IMR-90 (cell line): ENCODE measurements around the gene FRAS1. TPM values are rescaled to one million over a fixed set of nuclear protein-coding genes. Genes with fewer than 3 reads are reported as not detected.

ENCODE experiments used
- ATAC-seq: fragments of 200-7000 bp; cut with Tn5 transposase; 2 replicates; pipeline ENCODE4 v1.9.1; 2020; ENCODE audit warnings: low read depth, mild to moderate bottlenecking, moderate library complexity
- BruUV-seq: library from RNA; stranded (reverse); fragments of 400-500 nt; replicated peaks from 2 replicates; lab custom pipeline; 2021; lab: Mats Ljungman, UMichigan
- CTCF ChIA-PET: fragments of 300-600 bp; formaldehyde crosslinking; extraction: SDS; loops from one replicate; lab custom pipeline; 2021; ENCODE audit warnings: antibody characterized with exemption; lab: Yijun Ruan, JAX
- POLR2A ChIA-PET: fragments of 300-600 bp; sonication (Branson Sonifier 250); formaldehyde crosslinking; loops from one replicate; lab custom pipeline; 2022; ENCODE audit warnings: antibody characterized with exemption; ENCODE audit not compliant: unreplicated experiment; lab: Charles Lee
- DNase-seq: peaks from one replicate; pipeline ENCODE4 v3.0.0; 2013
- H2AFZ ChIP-seq: replicated peaks from 2 replicates; pipeline ENCODE3; 2013; ENCODE audit warnings: low read length, mild to moderate bottlenecking; ENCODE audit not compliant: poor library complexity
- H2AK5ac ChIP-seq: 2 replicates; pipeline ENCODE4 v1.6.1; 2013; ENCODE audit warnings: low read depth, low read length, inconsistent platforms
- H2AK9ac ChIP-seq: replicated peaks from 2 replicates; pipeline ENCODE3; 2013; ENCODE audit warnings: mild to moderate bottlenecking, low read depth, low read length, moderate library complexity; ENCODE audit not compliant: poor library complexity
- H2BK120ac ChIP-seq: 2 replicates; pipeline ENCODE4 v1.6.1; 2013; ENCODE audit warnings: low read depth, low read length, inconsistent platforms
- H2BK15ac ChIP-seq: 3 replicates; pipeline ENCODE4 v1.6.1; 2013; ENCODE audit warnings: low read depth, low read length, inconsistent platforms
- H2BK20ac ChIP-seq: 2 replicates; pipeline ENCODE4 v1.6.1; 2013; ENCODE audit warnings: low read depth, mild to moderate bottlenecking, inconsistent platforms, low read length, moderate library complexity
- H2BK5ac ChIP-seq: 2 replicates; pipeline ENCODE4 v1.6.1; 2013; ENCODE audit warnings: mild to moderate bottlenecking, low read depth, low read length, inconsistent platforms; ENCODE audit not compliant: poor library complexity, severe bottlenecking
- H3K14ac ChIP-seq: replicated peaks from 2 replicates; pipeline ENCODE4 v1.6.1; 2013; ENCODE audit warnings: low read depth, low read length, inconsistent platforms
- H3K18ac ChIP-seq: 2 replicates; pipeline ENCODE4 v1.6.1; 2013; ENCODE audit warnings: low read depth, low read length, control low read depth
- H3K23ac ChIP-seq: 2 replicates; pipeline ENCODE4 v1.6.1; 2013; ENCODE audit warnings: low read depth, low read length, inconsistent platforms
- H3K27ac ChIP-seq: 2 replicates; pipeline ENCODE4 v1.5.1; 2013; ENCODE audit warnings: mild to moderate bottlenecking, control low read depth, low read length; ENCODE audit not compliant: insufficient read depth
- H3K27me3 ChIP-seq: 2 replicates; pipeline ENCODE4 v1.6.1; 2013; ENCODE audit warnings: low read length; ENCODE audit not compliant: control insufficient read depth, insufficient read depth
- H3K36me3 ChIP-seq: 2 replicates; pipeline ENCODE4 v1.6.1; 2013; ENCODE audit warnings: low read length, mixed read lengths; ENCODE audit not compliant: control insufficient read depth, insufficient read depth
- H3K4ac ChIP-seq: 2 replicates; pipeline ENCODE4 v1.6.1; 2013; ENCODE audit warnings: low read depth, low read length, inconsistent platforms
- H3K4me1 ChIP-seq: 2 replicates; pipeline ENCODE4 v1.6.1; 2013; ENCODE audit warnings: low read length, mixed read lengths; ENCODE audit not compliant: control insufficient read depth, insufficient read depth
- H3K4me2 ChIP-seq: 2 replicates; pipeline ENCODE4 v1.6.1; 2013; ENCODE audit warnings: low read depth, mild to moderate bottlenecking, control low read depth, low read length, moderate library complexity
- H3K4me3 ChIP-seq: 2 replicates; pipeline ENCODE4 v1.5.1; 2013; ENCODE audit warnings: low read depth, mild to moderate bottlenecking, control low read depth, low read length, moderate library complexity; ENCODE audit not compliant: insufficient read depth
- H3K56ac ChIP-seq: 2 replicates; pipeline ENCODE4 v1.6.1; 2013; ENCODE audit warnings: low read length, inconsistent platforms; ENCODE audit not compliant: insufficient read depth; ENCODE audit errors: extremely low read depth
- H3K79me1 ChIP-seq, 2 experiments: 2 replicates each; pipeline ENCODE4 v1.6.1; 2013; ENCODE audit warnings: low read length in 2 of 2, inconsistent platforms in 1 of 2, low read depth in 1 of 2
- H3K9ac ChIP-seq: 2 replicates; pipeline ENCODE4 v1.6.1; 2013; ENCODE audit warnings: low read depth, low read length, control low read depth
- H3K9me1 ChIP-seq: 2 replicates; pipeline ENCODE4 v1.6.1; 2013; ENCODE audit warnings: low read length, inconsistent platforms; ENCODE audit not compliant: insufficient read depth
- H3K9me3 ChIP-seq: 2 replicates; pipeline ENCODE4 v1.6.1; 2013; ENCODE audit warnings: low read length; ENCODE audit not compliant: control insufficient read depth, insufficient read depth
- H4K20me1 ChIP-seq: 2 replicates; pipeline ENCODE4 v1.6.1; 2013; ENCODE audit warnings: low read length, inconsistent platforms; ENCODE audit not compliant: insufficient read depth
- H4K5ac ChIP-seq: 2 replicates; pipeline ENCODE4 v1.6.1; 2013; ENCODE audit warnings: mild to moderate bottlenecking, low read depth, low read length, control low read depth
- H4K8ac ChIP-seq, 2 experiments: 2 replicates each; pipeline ENCODE4 v1.6.1; 2013; ENCODE audit warnings: low read depth in 2 of 2, low read length in 2 of 2, control low read depth in 1 of 2, inconsistent platforms in 1 of 2
- H4K91ac ChIP-seq: 2 replicates; pipeline ENCODE4 v1.6.1; 2013; ENCODE audit warnings: low read depth, low read length, inconsistent platforms; ENCODE audit not compliant: insufficient read depth
- BHLHE40 ChIP-seq: fragments of 150-350 bp; IDR thresholded peaks from 2 replicates; pipeline ENCODE4 v1.6.1; 2016; ENCODE audit warnings: mild to moderate bottlenecking, low read depth, low read length
- CEBPB ChIP-seq: IDR thresholded peaks from 2 replicates; pipeline ENCODE4 v1.6.1; 2012; ENCODE audit warnings: low read depth, low read length, improper control_type of control experiment
- CHD1 ChIP-seq: IDR thresholded peaks from 2 replicates; pipeline ENCODE4 v1.6.1; 2012; ENCODE audit warnings: low read depth, low read length, improper control_type of control experiment
- CTCF ChIP-seq: conservative IDR thresholded peaks from 2 replicates; pipeline ENCODE4 v1.5.1; 2012; ENCODE audit warnings: mild to moderate bottlenecking, low read depth, low read length, improper control_type of control experiment
- ELK1 ChIP-seq: fragments of 150-350 bp; IDR thresholded peaks from 2 replicates; pipeline ENCODE4 v1.6.1; 2016; ENCODE audit warnings: low read depth, mild to moderate bottlenecking, low read length, moderate library complexity, borderline replicate concordance
- MAZ ChIP-seq: IDR thresholded peaks from 2 replicates; pipeline ENCODE4 v1.6.1; 2012; ENCODE audit warnings: low read depth, mild to moderate bottlenecking, low read length, improper control_type of control experiment, moderate library complexity, borderline replicate concordance
- MXI1 ChIP-seq: IDR thresholded peaks from 2 replicates; pipeline ENCODE4 v1.6.1; 2012; ENCODE audit warnings: low read depth, mild to moderate bottlenecking, low read length, moderate library complexity, borderline replicate concordance
- NFE2L2 ChIP-seq: fragments of 150-350 bp; IDR thresholded peaks from 2 replicates; pipeline ENCODE4 v1.6.1; 2016; ENCODE audit warnings: low read depth, mild to moderate bottlenecking, low read length
- POLR2A ChIP-seq: IDR thresholded peaks from 2 replicates; pipeline ENCODE4 v1.6.1; 2012; ENCODE audit warnings: mild to moderate bottlenecking, low read depth, low read length
- RAD21 ChIP-seq: IDR thresholded peaks from 2 replicates; pipeline ENCODE4 v1.6.1; 2012; ENCODE audit warnings: low read length, improper control_type of control experiment
- RCOR1 ChIP-seq: IDR thresholded peaks from 2 replicates; pipeline ENCODE4 v1.6.1; 2012; ENCODE audit warnings: mild to moderate bottlenecking, low read length, improper control_type of control experiment; ENCODE audit not compliant: insufficient replicate concordance
- SMC3 ChIP-seq: fragments of 150-350 bp; IDR thresholded peaks from 2 replicates; pipeline ENCODE4 v1.6.1; 2016; ENCODE audit warnings: low read depth, mild to moderate bottlenecking, antibody characterized with exemption, low read length, moderate library complexity
- WGBS, 2 experiments: methylation state at CpG; one replicate each; pipeline versions ENCODE4 v1.1.5 to v1.1.7; 2013; ENCODE audit warnings: missing lambda C conversion rate in 2 of 2; ENCODE audit not compliant: insufficient read length in 1 of 2; ENCODE audit errors: extremely low coverage in 2 of 2; 5-methylcytosine and 5-hydroxymethylcytosine counted together
- dilution Hi-C: fragments of 300-500 bp; cut with HindIII; formaldehyde crosslinking; loops from one replicate; pipeline ENCODE4 v1.14.3; 2018; ENCODE audit warnings: low sequenced_read_pairs; ENCODE audit not compliant: unreplicated experiment
- in situ Hi-C: fragments of 300-500 bp; cut with MboI; formaldehyde crosslinking; loops from 3 replicates; pipeline ENCODE4 v1.14.3; 2019; ENCODE audit warnings: low sequenced_read_pairs, inconsistent platforms, mixed read lengths
- intact Hi-C: fragments of 100-400 bp; cut with micrococcal nuclease; formaldehyde crosslinking; loops from 2 replicates; pipeline ENCODE4 v1.10.0; 2022
- polyA plus RNA-seq, 3 experiments: library from polyadenylated mRNA; depleted of rRNA; stranded (reverse); fragments of >200 nt; gene quantifications; 2 replicates each; pipeline ENCODE4 v1.2.3, GENCODE V29; 2012; ENCODE audit warnings: low replicate concordance in 1 of 3
- total RNA-seq: library from RNA; depleted of rRNA; stranded (reverse); fragments of >200 nt; gene quantifications from 2 replicates; pipeline ENCODE4 v1.2.3, GENCODE V29; 2012

FRAS1 gene
- total and polyA plus RNA-seq, 2 of the 4 experiments (the other 2 are of a cell fraction), result under 0.01 to 0.03 TPM

- Histone ChIP-seq H3K4me3 (no peak overlapping the region), H2AFZ (no peak overlapping the region), H3K79me1 (peaks cover 0 to 6% of the 10 kb centered on the region in 2 experiments; a peak in 1 of 4 replicates), H3K18ac (no peak overlapping the region; the same call in 1 of the 2 replicates), H3K9me3 (no peaks in the 10 kb centered on the region), H2AK5ac (peak overlapping the region; percentile 49; the same call in 1 of the 2 replicates), H2BK20ac (peak overlapping the region; percentile 64; the same call in 1 of the 2 replicates), H3K27ac (no peak overlapping the region), H4K91ac (peak overlapping the region; percentile 74; the same call in 1 of the 2 replicates), H3K9ac (no peak overlapping the region), H2BK120ac (peak overlapping the region; percentile 80), H2BK5ac (no peak overlapping the region), H3K36me3 (no peaks in the 10 kb centered on the region), H2BK15ac (peak overlapping the region; percentile 97; the same call in 2 of the 3 replicates), H4K8ac (peak overlapping the region in 1 of 2 experiments; percentile 29; a peak in 2 of 4 replicates), H3K4me1 (peaks cover 22% of the 10 kb centered on the region), H3K4ac (peak overlapping the region; percentile 74), H4K20me1 (no peaks in the 10 kb centered on the region), H3K14ac (no peak overlapping the region; the same call in 1 of the 2 replicates), H3K27me3 (no peaks in the 10 kb centered on the region), H3K4me2 (no peak overlapping the region), H4K5ac (no peak overlapping the region; the same call in 1 of the 2 replicates), H3K23ac (peak overlapping the region; percentile 55; the same call in 1 of the 2 replicates), H3K9me1 (peaks cover 17% of the 10 kb centered on the region), H3K56ac (no peak overlapping the region), H2AK9ac (no peak overlapping the region)
- intact Hi-C loops, result no loop called here
- ATAC-seq, result no peak
- no peak for DNase-seq
- ChIA-PET POLR2A (no interaction called here), CTCF (interaction anchor here (1.4 kb wide), 1 partner anchor 18 kb away, joined by 3 read pairs; no protein-coding TSS in a partner anchor)
- TF ChIP-seq SMC3 (no peak), NFE2L2 (no peak), RCOR1 (no peak), POLR2A (no peak), CHD1 (no peak), CTCF (no peak), BHLHE40 (no peak), MAZ (no peak), CEBPB (no peak), MXI1 (no peak), RAD21 (no peak), ELK1 (no peak)
- WGBS, 2 experiments, result 100% methylated on average over 1 of the region's 4 CpGs; no CpG with 5 or more reads in 1 of the 2 experiments
- dilution Hi-C loops, result no loop called here
- in situ Hi-C loops, result no loop called here
- no TSS peak for BruUV-seq
These were observed 505.6 kb downstream of the FRAS1 start for GRCh38 chr4:78562687-78563086.
